Left lung (tissue), 10 donors: ENCODE measurements around the gene DCBLD1. TPM values are rescaled to one million over a fixed set of nuclear protein-coding genes. Genes with fewer than 3 reads are reported as not detected.

Experiments
- ATAC-seq: fragments of 200-7000 bp; cut with Tn5 transposase; one replicate; pipeline ENCODE4 v1.9.1; 2020; ENCODE audit warnings: moderate library complexity
- DNase-seq, 4 donors: peaks; one replicate each; pipeline ENCODE4 v3.0.0-alpha.2; 2013 to 2020
- H3K27ac ChIP-seq, 2 donors: fragments of 200-600 bp; sonication (generic) in 1 of 2; one replicate each; pipeline versions ENCODE4 v1.5.0 to v1.8.0; 2020 to 2021
- H3K27me3 ChIP-seq, 2 donors: fragments of 200-600 bp; sonication (generic) in 1 of 2; one replicate each; pipeline versions ENCODE4 v1.5.0 to v1.8.0; 2020 to 2021
- H3K36me3 ChIP-seq, 2 donors: fragments of 200-600 bp; sonication (generic) in 1 of 2; one replicate each; pipeline versions ENCODE4 v1.5.0 to v1.8.0; 2020 to 2021
- H3K4me1 ChIP-seq, 2 donors: fragments of 200-600 bp; one replicate each; pipeline ENCODE4 v1.8.0; 2021
- H3K4me3 ChIP-seq, 2 donors: fragments of 200-600 bp; sonication (generic) in 1 of 2; one replicate each; pipeline versions ENCODE4 v1.5.0 to v1.8.0; 2020 to 2021; ENCODE audit warnings: mild to moderate bottlenecking in 1 of 2
- H3K9me3 ChIP-seq, 2 donors: fragments of 200-600 bp; sonication (generic) in 1 of 2; one replicate each; pipeline versions ENCODE4 v1.5.0 to v1.8.0; 2020 to 2021
- CTCF ChIP-seq, 2 donors: fragments of 200-600 bp; sonication (generic) in 1 of 2; IDR thresholded peaks; one replicate each; pipeline versions ENCODE4 v1.5.0 to v1.8.0; 2021; ENCODE audit warnings: antibody characterized with exemption in 2 of 2
- intact Hi-C, 2 donors: fragments of 100-400 bp; cut with DNase I; formaldehyde crosslinking; loops; one replicate each; pipeline versions ENCODE4 v1.11.2 to v1.14.2; 2022
- polyA plus RNA-seq, 6 donors: library from polyadenylated mRNA; unstranded; fragments of 120-200 nt; gene quantifications; one replicate each; pipeline ENCODE4 v1.2.1, GENCODE V29; 2013; ENCODE audit not compliant: insufficient read length in 6 of 6
- total RNA-seq, 2 donors: library from RNA; stranded (reverse); fragmentation: NEBNext Ultra II Directional; extraction: Animal tissue kit (Norgen Biotek cat#: 25700); gene quantifications; one replicate each; pipeline ENCODE4 v1.2.1, GENCODE V29; 2021
- donor health status: DM: no; HTN: yes; CAD: no.
- donor health status: DM: no; HTN: no; CAD: no.

DCBLD1 gene
- total and polyA plus RNA-seq, 8 donors: 20.8 to 55.8 (median 35.8) TPM

GRCh38 chr6:117491916-117492315, 9.4 kb downstream of the DCBLD1 start:
- ATAC-seq: no peak
- intact Hi-C loops: no loop called here

GRCh38 chr6:117493470-117493869, 11.0 kb downstream of the DCBLD1 start:
- peaks cover 37 to 51% of the 10 kb centered on the region in 2 donors for H3K4me1 ChIP-seq
- DNase-seq: no peak
- intact Hi-C loops: no loop called here
- no peak for TF ChIP-seq CTCF (IDR thresholded peaks at IDR 0.05)
- ATAC-seq: no peak
- no peaks in the 10 kb centered on the region for H3K27me3 ChIP-seq
- H3K36me3 ChIP-seq: no peaks in the 10 kb centered on the region
- H3K9me3 ChIP-seq: no peaks in the 10 kb centered on the region
- H3K4me3 ChIP-seq: no peak overlapping the region
- peak overlapping the region; percentile 31 to 77 for H3K27ac ChIP-seq

More at GRCh38 chr6:117491916-117492315, 9.4 kb downstream of the DCBLD1 start:
- Histone ChIP-seq H3K27me3 (no peaks in the 10 kb centered on the region), H3K4me1 (peaks cover 31 to 39% of the 10 kb centered on the region in 2 donors), H3K4me3 (no peak overlapping the region), H3K27ac (no peak overlapping the region), H3K9me3 (no peaks in the 10 kb centered on the region), H3K36me3 (no peaks in the 10 kb centered on the region)
- TF ChIP-seq CTCF (IDR thresholded peaks at IDR 0.05): no peak
- no peak for DNase-seq

- no peak for TF ChIP-seq CTCF (IDR thresholded peaks at IDR 0.05)
- peaks cover 40 to 58% of the 10 kb centered on the region in 2 donors for H3K4me1 ChIP-seq
- H3K4me3 ChIP-seq: no peak overlapping the region
- no peaks in the 10 kb centered on the region for H3K27me3 ChIP-seq
- ATAC-seq (peak; percentile 15), DNase-seq (no peak)
- H3K27ac ChIP-seq: peak overlapping the region; percentile 31 to 77
- H3K36me3 ChIP-seq: no peaks in the 10 kb centered on the region
- intact Hi-C loops: no loop called here
- no peaks in the 10 kb centered on the region for H3K9me3 ChIP-seq
Observed at GRCh38 chr6:117494283-117494682, 11.8 kb downstream of the DCBLD1 start.

- no peak overlapping the region for H3K4me3 ChIP-seq
- intact Hi-C loops: no loop called here
- DNase-seq: no peak
- no peaks in the 10 kb centered on the region for H3K27me3 ChIP-seq
- TF ChIP-seq CTCF (IDR thresholded peaks at IDR 0.05): no peak
- H3K36me3 ChIP-seq: no peaks in the 10 kb centered on the region
- peaks cover 42 to 58% of the 10 kb centered on the region in 2 donors for H3K4me1 ChIP-seq
- no peak for ATAC-seq
- H3K27ac ChIP-seq: peak overlapping the region in 1 of 2 donors; percentile 77
- H3K9me3 ChIP-seq: no peaks in the 10 kb centered on the region
Observed at GRCh38 chr6:117494694-117495318, 12.3 kb downstream of the DCBLD1 start.

- DNase-seq (no peak), ATAC-seq (no peak)
- Histone ChIP-seq H3K36me3 (no peaks in the 10 kb centered on the region), H3K4me3 (no peak overlapping the region), H3K9me3 (no peaks in the 10 kb centered on the region), H3K27me3 (no peaks in the 10 kb centered on the region), H3K4me1 (peaks cover 47 to 58% of the 10 kb centered on the region in 2 donors), H3K27ac (peak overlapping the region in 1 of 2 donors; percentile 77)
- TF ChIP-seq CTCF (IDR thresholded peaks at IDR 0.05): no peak
- intact Hi-C loops: no loop called here
Observed at GRCh38 chr6:117495425-117495824, 13.0 kb downstream of the DCBLD1 start.
